ENCODE data around the gene CACNA2D2. TPM values are rescaled to one million over a fixed set of nuclear protein-coding genes. Genes with fewer than 3 reads are reported as not detected.

CACNA2D2 gene
- total and polyA plus RNA-seq, 11 donors = 0.49 to 3.6 (median 1.5) TPM

GRCh38 chr3:50487181-50487580 is 16.3 kb downstream of the CACNA2D2 start:
- Histone ChIP-seq H3K36me3 (no peaks in the 10 kb centered on the region), H3K4me1 (peaks cover 0 to 10% (median 0%) of the 10 kb centered on the region in 12 donors), H3K4me3 (no peak overlapping the region), H3K27me3 (no peaks in the 10 kb centered on the region), H3K27ac (no peak overlapping the region), H3K9me3 (no peaks in the 10 kb centered on the region)
- no peak for ATAC-seq
- TF ChIP-seq CTCF (IDR thresholded peaks at IDR 0.05) (no peak), POLR2A (IDR thresholded peaks at IDR 0.05) (no peak)
- no peak for DNase-seq
- intact Hi-C loops (cut with DNase I) = no loop called here
- 87 to 100% (median 90%) methylated on average over 3 to 6 of the region's 6 CpGs for WGBS, 4 donors

- no peak for ATAC-seq
- no peaks in the 10 kb centered on the region for H3K27me3 ChIP-seq
- peaks cover 0 to 10% (median 0%) of the 10 kb centered on the region in 12 donors for H3K4me1 ChIP-seq
- intact Hi-C loops (cut with DNase I) = no loop called here
- no peak overlapping the region for H3K27ac ChIP-seq
- no peak overlapping the region for H3K4me3 ChIP-seq
- 91 to 96% (median 93%) methylated on average over 4 of the region's 4 CpGs for WGBS, 4 donors
- H3K9me3 ChIP-seq = no peaks in the 10 kb centered on the region
- no peak for DNase-seq
- TF ChIP-seq POLR2A (IDR thresholded peaks at IDR 0.05) (no peak), CTCF (IDR thresholded peaks at IDR 0.05) (no peak)
- no peaks in the 10 kb centered on the region for H3K36me3 ChIP-seq
These were observed 17.1 kb downstream of the CACNA2D2 start for GRCh38 chr3:50486219-50486888.

- H3K27me3 ChIP-seq = no peaks in the 10 kb centered on the region
- TF ChIP-seq CTCF (IDR thresholded peaks at IDR 0.05) = no peak
- no peak for TF ChIP-seq POLR2A (IDR thresholded peaks at IDR 0.05)
- H3K27ac ChIP-seq = no peak overlapping the region
- no peaks in the 10 kb centered on the region for H3K36me3 ChIP-seq
- DNase-seq (no peak), ATAC-seq (no peak)
- peaks cover 0 to 4% (median 0%) of the 10 kb centered on the region in 12 donors for H3K4me1 ChIP-seq
- no peaks in the 10 kb centered on the region for H3K9me3 ChIP-seq
- no peak overlapping the region for H3K4me3 ChIP-seq
- intact Hi-C loops (cut with DNase I) = no loop called here
- WGBS, 4 donors = 72 to 79% (median 74%) methylated on average over 8 of the region's 8 CpGs
These were observed 18.7 kb downstream of the CACNA2D2 start for GRCh38 chr3:50484722-50485121.

GRCh38 chr3:50483374-50483773 is 20.1 kb downstream of the CACNA2D2 start:
- no peaks in the 10 kb centered on the region for H3K27me3 ChIP-seq
- no peak for DNase-seq
- no peaks in the 10 kb centered on the region for H3K36me3 ChIP-seq
- peaks cover 0 to 4% (median 0%) of the 10 kb centered on the region in 12 donors for H3K4me1 ChIP-seq
- H3K9me3 ChIP-seq = no peaks in the 10 kb centered on the region
- intact Hi-C loops (cut with DNase I) = no loop called here
- no peak for ATAC-seq
- 74 to 85% (median 81%) methylated on average over 6 of the region's 6 CpGs for WGBS, 4 donors
- TF ChIP-seq POLR2A (IDR thresholded peaks at IDR 0.05) = no peak
- no peak for TF ChIP-seq CTCF (IDR thresholded peaks at IDR 0.05)
- no peak overlapping the region for H3K27ac ChIP-seq
- H3K4me3 ChIP-seq = no peak overlapping the region

All from heart left ventricle (tissue), 16 donors.